CD4-positive, alpha-beta memory T cell (primary cell): Measurements from ENCODE around the gene MAPKAP1. TPM values are rescaled to one million over a fixed set of nuclear protein-coding genes. Genes with fewer than 3 reads are reported as not detected.

Source experiments
- CTCF ChIA-PET: fragments of 350-600 bp; sonication (Branson Sonifier 250); formaldehyde crosslinking; loops from one replicate; lab custom pipeline; 2021; ENCODE audit warnings: inconsistent platforms; ENCODE audit not compliant: partially characterized antibody; lab: Charles Lee
- POLR2A ChIA-PET: fragments of 350-600 bp; sonication (Branson Sonifier 250); formaldehyde crosslinking; loops from one replicate; lab custom pipeline; 2021; ENCODE audit not compliant: partially characterized antibody; lab: Charles Lee
- DNase-seq, 5 donors: peaks; one replicate each; pipeline versions ENCODE4 v3.0.0 to v3.0.0-alpha.2; 2020 to 2022; ENCODE audit warnings: mixed read lengths in 1 of 5
- H3K27ac ChIP-seq: one replicate; pipeline ENCODE4 v1.7.0; 2013; ENCODE audit warnings: low read depth, low read length
- H3K27me3 ChIP-seq: 2 replicates; pipeline ENCODE4 v1.7.0; 2013; ENCODE audit warnings: mild to moderate bottlenecking, low read length, moderate library complexity; ENCODE audit not compliant: insufficient read depth
- H3K36me3 ChIP-seq: 2 replicates; pipeline ENCODE4 v1.7.0; 2013; ENCODE audit warnings: mild to moderate bottlenecking, low read length, moderate library complexity; ENCODE audit not compliant: insufficient read depth
- H3K4me1 ChIP-seq: 2 replicates; pipeline ENCODE4 v1.7.0; 2013; ENCODE audit warnings: mild to moderate bottlenecking, low read length, moderate library complexity; ENCODE audit not compliant: insufficient read depth
- H3K4me3 ChIP-seq, 2 donors: one replicate each; pipeline ENCODE4 v1.7.0; 2013; ENCODE audit warnings: low read length in 2 of 2, mild to moderate bottlenecking in 1 of 2
- H3K9me3 ChIP-seq, 2 donors: one replicate each; pipeline ENCODE4 v1.7.0; 2013; ENCODE audit warnings: low read length in 2 of 2, control low read depth in 1 of 2; ENCODE audit not compliant: control insufficient read depth in 1 of 2
- H3K27ac Mint-ChIP-seq, 7 donors: one replicate each; pipeline ENCODE4 v1.8.0; 2020 to 2021; ENCODE audit warnings: mixed read lengths in 7 of 7, mild to moderate bottlenecking in 6 of 7, inconsistent platforms in 3 of 7, moderate library complexity in 3 of 7
- H3K27me3 Mint-ChIP-seq, 2 donors: one replicate each; pipeline ENCODE4 v1.8.0; 2020 to 2021; ENCODE audit warnings: mixed read lengths in 2 of 2
- H3K36me3 Mint-ChIP-seq, 2 donors: one replicate each; pipeline ENCODE4 v1.8.0; 2020 to 2021; ENCODE audit warnings: mixed read lengths in 2 of 2, inconsistent platforms in 1 of 2, mild to moderate bottlenecking in 1 of 2
- H3K4me1 Mint-ChIP-seq, 4 donors: one replicate each; pipeline ENCODE4 v1.8.0; 2020 to 2021; ENCODE audit warnings: mixed read lengths in 4 of 4, mild to moderate bottlenecking in 1 of 4
- H3K4me3 Mint-ChIP-seq, 8 donors: one replicate each; pipeline ENCODE4 v1.8.0; 2020 to 2021; ENCODE audit warnings: mixed read lengths in 8 of 8, mild to moderate bottlenecking in 7 of 8, moderate library complexity in 6 of 8, inconsistent platforms in 3 of 8
- H3K9me3 Mint-ChIP-seq, 8 donors: one replicate each; pipeline ENCODE4 v1.8.0; 2020 to 2021; ENCODE audit warnings: mixed read lengths in 8 of 8, mild to moderate bottlenecking in 5 of 8, inconsistent platforms in 3 of 8, moderate library complexity in 1 of 8
- intact Hi-C: fragments of 100-400 bp; cut with micrococcal nuclease; formaldehyde crosslinking; loops from one replicate; pipeline ENCODE4 v1.15.1; 2023
- polyA plus RNA-seq, 2 donors: library from polyadenylated mRNA; unstranded; fragments of 300-500 nt; fragmentation: Illumina TruSeq; gene quantifications; one replicate each; pipeline ENCODE4 v1.2.3, GENCODE V29; 2021
- total RNA-seq, 2 experiments: library from RNA; stranded (reverse); gene quantifications; one replicate each; pipeline ENCODE4 v1.2.3, GENCODE V29; 2021

The MAPKAP1 gene
- total and polyA plus RNA-seq, 4 experiments from 2014 or later = 51.6 to 59.1 (median 55.8) TPM

GRCh38 chr9:125497478-125497877, 209.5 kb downstream of the MAPKAP1 start:
- Mint-ChIP-seq H3K36me3 (peaks cover 7 to 18% of the 10 kb centered on the region in 2 donors), H3K9me3 (no peaks in the 10 kb centered on the region), H3K4me1 (peaks cover 0 to 2% (median under 1%) of the 10 kb centered on the region in 4 donors), H3K27me3 (no peaks in the 10 kb centered on the region), H3K27ac (no peak overlapping the region), H3K4me3 (no peak overlapping the region)
- intact Hi-C loops = no loop called here
- Histone ChIP-seq H3K27ac (no peak overlapping the region), H3K27me3 (no peaks in the 10 kb centered on the region), H3K4me1 (no peaks in the 10 kb centered on the region), H3K9me3 (no peaks in the 10 kb centered on the region), H3K36me3 (no peaks in the 10 kb centered on the region), H3K4me3 (no peak overlapping the region)
- no peak for DNase-seq
- ChIA-PET CTCF (no interaction called here), POLR2A (no interaction called here)

- intact Hi-C loops = no loop called here
- peaks cover 5 to 14% of the 10 kb centered on the region in 2 donors for H3K36me3 Mint-ChIP-seq
- DNase-seq = no peak
- ChIA-PET CTCF (no interaction called here), POLR2A (no interaction called here)
- no peaks in the 10 kb centered on the region for H3K36me3 ChIP-seq
- H3K4me1 ChIP-seq = no peaks in the 10 kb centered on the region
- H3K4me3 Mint-ChIP-seq = no peak overlapping the region
- no peak overlapping the region for H3K4me3 ChIP-seq
- peak overlapping the region in 2 of 7 donors; percentile 3 to 20 for H3K27ac Mint-ChIP-seq
- no peaks in the 10 kb centered on the region for H3K27me3 ChIP-seq
- no peaks in the 10 kb centered on the region for H3K9me3 Mint-ChIP-seq
- H3K27ac ChIP-seq = no peak overlapping the region
- no peaks in the 10 kb centered on the region for H3K9me3 ChIP-seq
- H3K4me1 Mint-ChIP-seq = peaks cover 0 to 2% (median under 1%) of the 10 kb centered on the region in 4 donors
- no peaks in the 10 kb centered on the region for H3K27me3 Mint-ChIP-seq
Measured at GRCh38 chr9:125496313-125496834, 210.6 kb downstream of the MAPKAP1 start.

GRCh38 chr9:125495172-125496119, 211.6 kb downstream of the MAPKAP1 start:
- POLR2A ChIA-PET = no interaction called here
- Histone ChIP-seq H3K9me3 (no peaks in the 10 kb centered on the region), H3K27ac (no peak overlapping the region), H3K36me3 (no peaks in the 10 kb centered on the region), H3K27me3 (no peaks in the 10 kb centered on the region), H3K4me3 (no peak overlapping the region), H3K4me1 (no peaks in the 10 kb centered on the region)
- Mint-ChIP-seq H3K9me3 (no peaks in the 10 kb centered on the region), H3K27me3 (no peaks in the 10 kb centered on the region), H3K4me3 (no peak overlapping the region), H3K4me1 (peaks cover 0 to 2% (median under 1%) of the 10 kb centered on the region in 4 donors), H3K27ac (no peak overlapping the region), H3K36me3 (peaks cover 0 to 9% of the 10 kb centered on the region in 2 donors)
- intact Hi-C loops = no loop called here
- CTCF ChIA-PET = no interaction called here
- no peak for DNase-seq

DNA sequence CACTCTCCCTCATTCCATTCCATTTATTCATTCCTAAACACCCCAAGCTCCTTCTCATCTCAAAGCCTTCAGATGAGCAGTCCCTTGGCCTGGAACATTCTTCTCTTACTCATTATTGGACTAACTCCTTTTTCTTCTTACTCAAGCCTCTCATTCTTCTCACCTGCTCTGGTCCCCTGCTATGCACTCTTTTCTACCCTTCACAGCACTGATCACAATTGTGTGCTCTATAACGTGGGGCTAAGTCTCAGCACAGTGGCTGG, 212.4 kb downstream of the MAPKAP1 start:
- ChIA-PET CTCF (no interaction called here), POLR2A (no interaction called here)
- Histone ChIP-seq H3K27ac (no peak overlapping the region), H3K4me1 (no peaks in the 10 kb centered on the region), H3K27me3 (no peaks in the 10 kb centered on the region), H3K36me3 (no peaks in the 10 kb centered on the region), H3K9me3 (no peaks in the 10 kb centered on the region), H3K4me3 (no peak overlapping the region)
- peak overlapping the region in 1 of 7 donors; percentile 0 for H3K27ac Mint-ChIP-seq
- peaks cover 0 to 2% (median 0%) of the 10 kb centered on the region in 4 donors for H3K4me1 Mint-ChIP-seq
- H3K4me3 Mint-ChIP-seq = no peak overlapping the region
- no peak for DNase-seq
- intact Hi-C loops = no loop called here
- peaks cover 0 to 7% of the 10 kb centered on the region in 2 donors for H3K36me3 Mint-ChIP-seq
- H3K9me3 Mint-ChIP-seq = no peaks in the 10 kb centered on the region
- no peaks in the 10 kb centered on the region for H3K27me3 Mint-ChIP-seq

- Histone ChIP-seq H3K4me3 (no peak overlapping the region), H3K36me3 (no peaks in the 10 kb centered on the region), H3K9me3 (no peaks in the 10 kb centered on the region), H3K27ac (no peak overlapping the region), H3K4me1 (no peaks in the 10 kb centered on the region), H3K27me3 (no peaks in the 10 kb centered on the region)
- Mint-ChIP-seq H3K27me3 (no peaks in the 10 kb centered on the region), H3K36me3 (peaks cover 3 to 11% of the 10 kb centered on the region in 2 donors), H3K9me3 (no peaks in the 10 kb centered on the region), H3K4me1 (peaks cover 0 to 5% (median under 1%) of the 10 kb centered on the region in 4 donors), H3K27ac (peak overlapping the region in 2 of 7 donors; percentile 0 to 21), H3K4me3 (no peak overlapping the region)
- ChIA-PET POLR2A (no interaction called here), CTCF (no interaction called here)
- DNase-seq = no peak
- intact Hi-C loops = no loop called here
Measured at GRCh38 chr9:125493881-125494652, 212.9 kb downstream of the MAPKAP1 start.

GRCh38 chr9:125493384-125493783, 213.6 kb downstream of the MAPKAP1 start:
- Mint-ChIP-seq H3K27me3 (no peaks in the 10 kb centered on the region), H3K4me1 (peaks cover 0 to 5% (median under 1%) of the 10 kb centered on the region in 4 donors), H3K36me3 (peaks cover 7 to 11% of the 10 kb centered on the region in 2 donors), H3K9me3 (no peaks in the 10 kb centered on the region), H3K4me3 (no peak overlapping the region), H3K27ac (no peak overlapping the region)
- ChIA-PET CTCF (no interaction called here), POLR2A (no interaction called here)
- H3K4me3 ChIP-seq = no peak overlapping the region
- no peak overlapping the region for H3K27ac ChIP-seq
- intact Hi-C loops = no loop called here
- no peaks in the 10 kb centered on the region for H3K27me3 ChIP-seq
- no peaks in the 10 kb centered on the region for H3K4me1 ChIP-seq
- no peaks in the 10 kb centered on the region for H3K9me3 ChIP-seq
- H3K36me3 ChIP-seq = no peaks in the 10 kb centered on the region
- DNase-seq = no peak

GRCh38 chr9:125492719-125493118, 214.3 kb downstream of the MAPKAP1 start:
- DNase-seq = no peak
- intact Hi-C loops = no loop called here
- CTCF ChIA-PET = no interaction called here
- Histone ChIP-seq H3K9me3 (no peaks in the 10 kb centered on the region), H3K4me1 (no peaks in the 10 kb centered on the region), H3K36me3 (no peaks in the 10 kb centered on the region), H3K27ac (no peak overlapping the region), H3K4me3 (no peak overlapping the region), H3K27me3 (no peaks in the 10 kb centered on the region)
- peak overlapping the region in 1 of 8 donors; percentile 46 for H3K4me3 Mint-ChIP-seq
- peaks cover 0 to 3% (median under 1%) of the 10 kb centered on the region in 4 donors for H3K4me1 Mint-ChIP-seq
- POLR2A ChIA-PET = no interaction called here
- peak overlapping the region in 1 of 7 donors; percentile 67 for H3K27ac Mint-ChIP-seq
- H3K27me3 Mint-ChIP-seq = no peaks in the 10 kb centered on the region
- no peaks in the 10 kb centered on the region for H3K9me3 Mint-ChIP-seq
- H3K36me3 Mint-ChIP-seq = peaks cover 7 to 11% of the 10 kb centered on the region in 2 donors
